ENCODE measurements around the gene RAB32. TPM values are rescaled to one million over a fixed set of nuclear protein-coding genes. Genes with fewer than 3 reads are reported as not detected.

The RAB32 gene
- total RNA-seq, 1 experiment from 2014 or later, result 4.7 TPM

- peaks cover 10% of the 10 kb centered on the region in 2 experiments for H3K4me1 Mint-ChIP-seq
- no peaks in the 10 kb centered on the region for H3K4me1 ChIP-seq (ENCODE audit: insufficient read depth, low read length)
- H2BK120ac ChIP-seq (ENCODE audit: low read depth, low read length, poor library complexity, severe bottlenecking), result no peak within 1 kb of the TSS
- H3K23ac ChIP-seq (ENCODE audit: insufficient read length, low read depth, low read length), result no peak within 1 kb of the TSS
- H3K23me2 ChIP-seq (ENCODE audit: insufficient read length, low read depth, low read length, poor library complexity, severe bottlenecking), result peaks cover 5% of the 10 kb centered on the region
- no peaks in the 10 kb centered on the region for H3K79me2 ChIP-seq (ENCODE audit: insufficient read depth, low read length)
- H3T11ph ChIP-seq (ENCODE audit: low read length), result no peak within 1 kb of the TSS
- H3K56ac ChIP-seq (ENCODE audit: insufficient read length, low read depth, low read length), result no peak within 1 kb of the TSS
- H4K91ac ChIP-seq (ENCODE audit: insufficient read length, low read depth, low read length), result no peak within 1 kb of the TSS
- peaks cover 12% of the 10 kb centered on the region for H3K27me3 Mint-ChIP-seq (ENCODE audit: low read depth)
- no peak within 1 kb of the TSS for H4K8ac ChIP-seq (replicated peaks; ENCODE audit: insufficient read length, low read depth, low read length)
- H3K4me3 Mint-ChIP-seq, result peak within 1 kb of the TSS; percentile 63 to 68
- no CpG with 5 or more reads among the region's 32 CpGs for WGBS (ENCODE audit: extremely low coverage, insufficient read length, low lambda C conversion rate)
- no peak within 1 kb of the TSS for H3K4ac ChIP-seq (ENCODE audit: low read depth, low read length)
- H3K79me1 ChIP-seq (ENCODE audit: insufficient read depth, low read depth, low read length, poor library complexity, severe bottlenecking), result no peaks in the 10 kb centered on the region
- DNase-seq, result peak; percentile 88
- no peaks in the 10 kb centered on the region for H4K20me1 ChIP-seq (ENCODE audit: control insufficient read depth, insufficient read depth, insufficient read length)
- H3K36me3 Mint-ChIP-seq (ENCODE audit: insufficient read depth in 1 of 3, low read depth in 3 of 3), result no peaks in the 10 kb centered on the region
- peak within 1 kb of the TSS; percentile 78 for H3K18ac ChIP-seq (ENCODE audit: insufficient read length, low read depth, low read length)
- H3K14ac ChIP-seq (ENCODE audit: insufficient read depth, low read length), result peak within 1 kb of the TSS; percentile 45; the same call in 1 of the 2 replicates
- no peaks in the 10 kb centered on the region for H3K9me3 ChIP-seq (ENCODE audit: control insufficient read depth, low read depth, low read length)
- no peak within 1 kb of the TSS for H2BK15ac ChIP-seq (ENCODE audit: low read depth, low read length)
- no peaks in the 10 kb centered on the region for H3K27me3 ChIP-seq (ENCODE audit: insufficient read depth, low read length)
- H2BK20ac ChIP-seq (ENCODE audit: low read depth, low read length, poor library complexity, severe bottlenecking), result no peak within 1 kb of the TSS
- H3K27ac ChIP-seq (ENCODE audit: insufficient read length, low read depth, low read length), result no peak within 1 kb of the TSS
- H3K4me2 ChIP-seq (ENCODE audit: insufficient read depth, insufficient read length, low read length), result peak within 1 kb of the TSS; percentile 70
- H2BK12ac ChIP-seq (ENCODE audit: insufficient read length, low read depth, low read length), result no peak within 1 kb of the TSS
- H2AFZ ChIP-seq (ENCODE audit: low read length), result peak within 1 kb of the TSS; percentile 89
- H2BK5ac ChIP-seq (ENCODE audit: insufficient read length, low read length), result no peak within 1 kb of the TSS
- H3K27ac Mint-ChIP-seq, result no peak within 1 kb of the TSS
- peak within 1 kb of the TSS; percentile 25 for H3K9ac ChIP-seq (ENCODE audit: extremely low read depth, insufficient read length, low read length)
- H4K5ac ChIP-seq (ENCODE audit: insufficient read length, low read depth, low read length), result no peak within 1 kb of the TSS
- no peak for TF ChIP-seq CTCF (conservative IDR thresholded peaks at IDR 0.05)
- no peaks in the 10 kb centered on the region for H3K9me3 Mint-ChIP-seq
- no peak within 1 kb of the TSS for H2AK5ac ChIP-seq (ENCODE audit: insufficient read length, low read length)
Observed at GRCh38 chr6:146598772-146599405, 55.3 kb downstream of the RAB32 start, which contains the start of gene ADGB. TSS of gene ADGB (plus strand) at chr6:146598972. CDS start at chr6:146599041, 69 bp downstream.
